GM12872 (cell line): ENCODE results near the gene DPCD.

ENCODE experiments used
- TF ChIP-seq, protein P1 (sequence below): IDR thresholded peaks from 3 replicates; pipeline ENCODE4 v1.5.1; 2011; ENCODE audit warnings: low read depth, mild to moderate bottlenecking, low read length, moderate library complexity; ENCODE audit not compliant: insufficient read depth

The DPCD gene

DNA sequence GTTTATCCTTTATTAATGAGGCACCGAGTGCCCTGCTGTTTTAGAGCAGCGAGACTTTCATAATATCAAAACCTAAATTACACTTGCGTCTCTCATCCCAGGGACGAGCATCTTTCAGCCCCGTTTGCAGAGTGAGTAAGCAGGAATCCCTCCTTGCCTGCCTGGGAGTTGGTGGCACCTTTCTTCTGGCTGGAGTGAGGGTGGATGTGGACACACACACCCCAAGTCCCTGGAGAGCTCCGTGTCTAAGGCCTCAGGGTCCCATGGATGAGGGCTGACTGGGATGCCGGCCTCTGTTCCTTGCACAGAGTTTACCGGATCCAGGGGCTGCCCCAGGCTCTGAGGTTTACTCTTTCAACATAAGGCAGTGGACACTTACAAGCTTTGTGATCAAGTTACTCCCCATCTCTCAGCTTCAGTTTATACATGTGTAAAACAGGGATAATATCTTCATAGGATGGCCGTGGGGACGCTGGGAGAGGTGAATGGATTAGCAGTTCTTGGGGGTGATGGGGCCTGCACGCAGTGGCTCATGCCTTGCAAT lies 24.6 kb upstream of the DPCD start:
- TF ChIP-seq, protein P1, sequence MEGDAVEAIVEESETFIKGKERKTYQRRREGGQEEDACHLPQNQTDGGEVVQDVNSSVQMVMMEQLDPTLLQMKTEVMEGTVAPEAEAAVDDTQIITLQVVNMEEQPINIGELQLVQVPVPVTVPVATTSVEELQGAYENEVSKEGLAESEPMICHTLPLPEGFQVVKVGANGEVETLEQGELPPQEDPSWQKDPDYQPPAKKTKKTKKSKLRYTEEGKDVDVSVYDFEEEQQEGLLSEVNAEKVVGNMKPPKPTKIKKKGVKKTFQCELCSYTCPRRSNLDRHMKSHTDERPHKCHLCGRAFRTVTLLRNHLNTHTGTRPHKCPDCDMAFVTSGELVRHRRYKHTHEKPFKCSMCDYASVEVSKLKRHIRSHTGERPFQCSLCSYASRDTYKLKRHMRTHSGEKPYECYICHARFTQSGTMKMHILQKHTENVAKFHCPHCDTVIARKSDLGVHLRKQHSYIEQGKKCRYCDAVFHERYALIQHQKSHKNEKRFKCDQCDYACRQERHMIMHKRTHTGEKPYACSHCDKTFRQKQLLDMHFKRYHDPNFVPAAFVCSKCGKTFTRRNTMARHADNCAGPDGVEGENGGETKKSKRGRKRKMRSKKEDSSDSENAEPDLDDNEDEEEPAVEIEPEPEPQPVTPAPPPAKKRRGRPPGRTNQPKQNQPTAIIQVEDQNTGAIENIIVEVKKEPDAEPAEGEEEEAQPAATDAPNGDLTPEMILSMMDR, result no peak

DNA sequence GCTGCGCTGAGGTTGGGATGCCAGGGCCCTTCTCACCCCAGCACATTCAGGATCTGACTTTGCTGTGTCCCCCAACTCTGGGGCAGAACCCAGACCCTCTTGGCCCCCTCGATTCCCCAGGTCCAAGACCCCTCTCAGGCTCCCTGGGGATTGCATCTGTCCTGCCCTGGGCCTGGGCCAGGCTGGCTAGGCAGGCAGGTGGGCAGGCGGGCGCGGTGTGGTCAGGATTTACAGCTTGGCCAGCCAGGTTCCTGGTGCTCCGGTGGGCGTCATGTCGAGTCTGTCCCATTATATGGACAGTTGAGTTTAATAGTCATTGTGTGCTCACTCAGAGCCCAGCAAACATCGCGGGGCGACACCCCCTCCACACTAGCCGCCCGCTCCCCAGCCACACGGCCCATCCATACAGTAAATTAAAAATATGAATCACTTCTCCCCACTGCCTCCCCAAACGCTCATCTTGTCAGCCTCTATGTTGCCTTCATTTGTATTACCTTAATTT lies 23.6 kb upstream of the DPCD start:
- TF ChIP-seq, protein P1, result no peak

DNA sequence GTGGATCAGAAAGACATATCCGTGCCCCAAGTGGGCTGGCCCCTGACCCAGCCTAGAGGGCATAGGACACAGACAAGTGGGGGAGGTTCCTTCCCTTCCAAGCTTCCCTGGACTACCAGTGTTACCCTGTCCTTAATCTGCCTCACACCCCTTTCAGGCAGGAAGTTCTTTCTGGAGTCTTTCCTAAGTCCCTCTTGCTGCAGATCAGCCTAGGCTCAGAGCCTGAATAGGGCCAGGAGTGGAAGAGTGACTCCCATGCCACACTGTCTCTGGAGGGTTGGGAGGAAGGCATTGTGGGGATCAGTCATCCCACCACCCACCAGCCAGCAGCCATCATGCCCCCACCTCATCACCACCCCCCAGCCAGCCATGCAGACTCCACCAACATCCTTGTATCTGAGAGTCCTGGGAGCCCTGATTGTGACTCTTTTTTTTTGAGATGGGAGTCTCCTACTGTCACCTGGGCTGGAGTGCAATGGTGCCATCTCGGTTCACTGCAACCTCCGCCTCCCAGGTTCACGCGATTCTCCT lies 22.7 kb upstream of the DPCD start:
- TF ChIP-seq, protein P1, result no peak

DNA sequence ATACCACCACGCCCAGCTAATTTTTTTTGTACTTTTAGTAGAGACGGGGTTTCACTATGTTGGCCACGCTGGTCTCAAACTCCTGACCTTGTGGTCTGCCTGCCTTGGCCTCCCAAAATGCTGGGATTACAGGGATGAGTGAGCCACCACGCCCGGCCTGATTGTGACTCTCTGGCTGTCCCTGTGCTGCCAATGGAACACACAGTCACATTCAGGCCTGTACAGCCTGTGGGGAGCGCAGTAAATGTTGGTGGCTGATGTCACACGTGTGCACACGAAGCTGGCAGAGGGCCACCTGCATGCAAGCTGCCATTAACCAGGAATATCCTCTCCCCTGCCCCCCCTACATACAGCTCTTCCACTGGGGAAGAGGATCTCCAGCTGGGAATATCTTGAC lies 22.2 kb upstream of the DPCD start:
- TF ChIP-seq, protein P1, result no peak

DNA sequence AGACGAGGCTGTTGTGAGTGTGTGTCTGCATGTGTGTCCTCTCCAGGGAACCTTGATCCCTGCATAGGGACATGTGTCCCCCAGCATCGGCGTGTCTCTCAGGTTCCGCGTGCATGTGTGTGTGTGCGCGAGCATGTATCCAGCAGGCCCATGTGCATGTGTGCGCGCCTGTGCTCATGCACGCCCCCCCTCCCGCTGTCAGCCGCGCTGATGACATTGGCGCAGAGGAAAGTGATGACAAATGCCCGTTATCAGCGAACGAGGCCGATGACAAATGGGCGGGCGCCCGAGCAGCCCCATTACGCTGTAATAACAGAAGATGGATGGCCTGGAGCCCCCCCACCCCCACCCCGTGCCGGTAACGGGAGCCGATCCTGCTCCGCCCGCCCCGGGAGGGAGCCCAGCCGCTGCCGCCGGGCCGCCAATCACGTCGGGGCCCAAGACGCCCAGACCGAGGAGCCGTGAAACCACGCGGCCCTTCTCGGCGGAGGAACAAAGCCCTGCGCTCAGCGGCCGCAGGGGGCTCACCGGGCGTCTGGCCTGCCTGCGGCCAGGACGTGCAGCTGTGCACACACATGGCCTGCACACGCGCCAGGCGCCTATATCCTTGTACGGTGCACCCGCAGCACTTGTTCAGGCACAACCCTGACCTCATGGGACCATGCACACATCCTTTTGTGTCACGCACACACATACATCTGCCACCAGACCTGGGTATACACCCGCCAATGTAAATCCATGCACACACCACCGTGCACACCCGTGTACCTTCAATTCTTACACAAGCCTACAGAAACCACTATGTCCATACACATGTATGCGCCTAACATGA lies 21.6 kb upstream of the DPCD start:
- TF ChIP-seq, protein P1, result peak; percentile 2; the same call in 1 of the 3 replicates

DNA sequence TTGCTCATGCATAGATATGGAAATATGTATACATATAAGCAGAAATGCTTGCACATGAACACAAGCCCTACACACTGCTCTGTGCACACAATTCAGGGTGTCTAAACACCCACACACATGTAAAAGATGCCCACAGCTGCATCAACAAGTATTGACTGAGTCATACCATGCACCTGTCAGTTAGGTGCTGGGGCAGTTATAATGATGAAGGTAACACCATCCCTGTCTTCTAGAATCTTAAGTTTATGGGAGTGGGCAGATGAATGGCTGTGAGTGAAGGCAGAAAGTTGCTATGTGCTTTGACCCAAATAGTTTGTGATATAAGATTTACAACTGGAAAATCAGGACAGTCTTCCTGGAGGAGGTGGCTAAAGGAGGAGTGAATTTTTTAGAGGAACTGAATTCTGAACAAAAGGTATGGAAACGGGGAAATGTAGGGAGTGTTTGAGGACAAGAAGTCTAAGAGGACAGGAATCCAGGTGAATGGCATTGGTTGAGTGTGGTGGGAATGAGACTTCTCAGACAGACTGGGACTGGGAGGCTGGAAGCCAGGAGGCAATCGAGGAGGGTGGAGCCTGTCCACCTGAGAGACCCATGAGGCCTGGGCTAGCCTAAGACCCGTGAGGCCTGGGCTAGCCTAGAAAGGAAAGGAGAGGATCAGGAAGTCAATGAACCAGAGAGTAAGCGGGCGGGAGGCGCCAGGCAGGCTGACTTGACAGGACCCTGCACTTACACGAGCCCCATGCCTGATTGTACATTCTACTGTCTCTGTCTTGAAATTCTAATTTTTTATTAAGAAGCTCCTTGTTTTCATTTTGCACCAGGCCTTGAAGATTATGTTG lies 20.7 kb upstream of the DPCD start:
- TF ChIP-seq, protein P1, result no peak
